ENCODE measurements around the gene PCOLCE2.
A peak's percentile ranks its signal among the peaks of the same experiment; 100 is the strongest.

The PCOLCE2 gene, protein sequence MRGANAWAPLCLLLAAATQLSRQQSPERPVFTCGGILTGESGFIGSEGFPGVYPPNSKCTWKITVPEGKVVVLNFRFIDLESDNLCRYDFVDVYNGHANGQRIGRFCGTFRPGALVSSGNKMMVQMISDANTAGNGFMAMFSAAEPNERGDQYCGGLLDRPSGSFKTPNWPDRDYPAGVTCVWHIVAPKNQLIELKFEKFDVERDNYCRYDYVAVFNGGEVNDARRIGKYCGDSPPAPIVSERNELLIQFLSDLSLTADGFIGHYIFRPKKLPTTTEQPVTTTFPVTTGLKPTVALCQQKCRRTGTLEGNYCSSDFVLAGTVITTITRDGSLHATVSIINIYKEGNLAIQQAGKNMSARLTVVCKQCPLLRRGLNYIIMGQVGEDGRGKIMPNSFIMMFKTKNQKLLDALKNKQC

GRCh38 chr3:142888481-142889211 lies at the start of gene PCOLCE2:
Gene PCOLCE2 (minus strand): TSS chr3:142889083. CDS start chr3:142888896, 187 bp downstream.
- DNase-seq = peak; percentile 71

DNA sequence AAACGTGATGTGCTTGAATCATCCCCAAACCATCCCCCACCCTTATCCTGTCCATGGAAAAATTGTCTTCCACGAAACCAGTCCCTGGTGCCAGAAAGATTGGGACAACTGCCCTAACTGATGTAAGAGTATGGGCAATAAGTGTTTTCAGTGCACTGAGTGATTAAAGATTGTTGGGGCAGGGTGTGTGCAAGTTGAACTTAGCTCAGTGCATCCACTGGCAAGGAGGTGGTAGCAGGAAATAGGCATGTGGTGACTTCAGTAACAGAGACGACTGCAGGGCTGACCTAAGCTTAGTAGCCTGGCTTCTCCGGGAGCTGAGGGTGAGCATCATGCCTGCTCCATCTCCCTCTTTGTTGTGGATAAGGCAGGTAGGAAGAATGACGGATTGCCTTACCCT lies 47.1 kb upstream of the PCOLCE2 start:
- DNase-seq = no peak

DNA sequence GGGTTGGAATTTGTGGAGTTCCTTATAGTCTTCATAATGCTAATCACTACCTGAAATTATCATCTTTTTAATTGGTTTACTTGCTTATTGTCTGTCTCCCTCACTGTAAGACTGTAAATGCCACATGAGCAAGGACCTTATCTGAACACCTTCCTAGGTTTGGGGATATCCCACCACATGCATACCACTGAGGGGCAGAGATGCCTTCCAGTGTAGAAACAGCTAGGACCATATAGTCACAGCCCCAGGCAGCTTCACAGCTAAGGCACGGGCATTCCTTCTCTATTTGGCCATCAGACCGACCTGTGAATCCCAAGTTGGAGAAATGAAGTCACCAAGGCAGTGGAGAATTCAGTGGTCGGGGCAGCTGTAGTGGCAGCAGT lies 46.0 kb upstream of the PCOLCE2 start:
- no peak for DNase-seq

- DNase-seq = no peak
Measured at GRCh38 chr3:142934128-142934886, 45.4 kb upstream of the PCOLCE2 start.

DNA sequence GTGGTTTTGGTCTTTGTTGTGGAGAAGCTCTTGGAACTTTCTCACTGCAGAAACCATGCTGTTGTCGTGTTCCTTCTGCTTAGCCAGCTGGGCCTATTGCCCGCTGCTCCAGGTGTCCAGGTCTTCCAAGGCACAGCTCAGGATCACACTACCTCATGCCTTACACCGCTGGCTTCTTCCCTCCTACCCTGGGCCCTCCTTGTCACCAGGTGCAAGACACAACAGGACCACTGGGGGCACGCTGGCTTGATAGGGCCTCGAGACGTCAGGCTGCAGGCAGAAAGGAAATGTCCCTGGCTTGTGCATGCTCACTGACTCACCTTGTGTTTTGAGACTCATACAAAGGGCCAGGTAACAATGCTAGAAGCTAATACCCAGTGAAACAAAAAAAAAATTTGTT lies 42.3 kb upstream of the PCOLCE2 start:
- DNase-seq = no peak

GRCh38 chr3:142930463-142930862 lies 41.6 kb upstream of the PCOLCE2 start:
- no peak for DNase-seq

- no peak for DNase-seq
Measured at GRCh38 chr3:142929890-142930289, 41.0 kb upstream of the PCOLCE2 start.

GRCh38 chr3:142929109-142929508 lies 40.2 kb upstream of the PCOLCE2 start:
- DNase-seq = peak; percentile 12

- DNase-seq = no peak
Measured at GRCh38 chr3:142926368-142926944, 37.6 kb upstream of the PCOLCE2 start.

DNA sequence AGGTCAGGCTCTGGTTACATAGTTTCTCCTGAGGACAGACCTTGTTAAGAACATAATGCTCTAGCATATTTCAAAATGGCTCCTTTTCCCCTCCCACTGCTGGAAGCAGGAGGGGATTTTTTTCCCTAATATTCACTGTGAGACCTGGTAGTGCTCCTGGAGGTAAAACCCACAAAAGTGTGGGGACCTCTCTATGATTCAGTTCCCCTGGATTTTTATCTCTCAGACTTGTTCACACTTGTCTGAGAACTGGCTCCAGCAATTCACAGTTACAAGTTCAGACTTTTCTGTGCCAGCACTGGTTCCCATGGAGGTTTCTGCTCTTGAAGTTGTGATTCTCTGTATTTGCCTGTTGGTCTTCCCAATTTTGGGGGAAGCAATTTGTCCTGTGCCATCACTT lies 36.3 kb upstream of the PCOLCE2 start:
- no peak for DNase-seq

DNA sequence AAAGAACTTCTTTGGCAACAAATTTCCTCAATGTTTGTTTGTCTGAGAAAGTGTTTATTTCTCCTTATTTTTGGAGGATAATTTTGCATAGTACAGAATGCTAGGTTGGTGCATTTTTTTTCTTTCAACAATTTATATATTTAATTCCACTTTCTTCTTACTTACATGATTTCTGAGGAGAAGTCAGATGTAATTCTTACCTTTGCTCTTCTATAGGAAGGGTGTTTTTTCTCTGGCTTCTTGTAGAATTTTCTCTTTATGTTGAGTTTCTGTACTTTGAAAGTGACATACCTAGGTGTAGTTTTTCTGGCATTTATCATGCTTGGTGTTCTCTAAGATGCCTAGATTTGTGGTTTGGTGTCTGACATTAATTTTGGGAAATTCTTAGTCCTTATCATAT lies 34.8 kb upstream of the PCOLCE2 start:
- no peak for DNase-seq

DNA sequence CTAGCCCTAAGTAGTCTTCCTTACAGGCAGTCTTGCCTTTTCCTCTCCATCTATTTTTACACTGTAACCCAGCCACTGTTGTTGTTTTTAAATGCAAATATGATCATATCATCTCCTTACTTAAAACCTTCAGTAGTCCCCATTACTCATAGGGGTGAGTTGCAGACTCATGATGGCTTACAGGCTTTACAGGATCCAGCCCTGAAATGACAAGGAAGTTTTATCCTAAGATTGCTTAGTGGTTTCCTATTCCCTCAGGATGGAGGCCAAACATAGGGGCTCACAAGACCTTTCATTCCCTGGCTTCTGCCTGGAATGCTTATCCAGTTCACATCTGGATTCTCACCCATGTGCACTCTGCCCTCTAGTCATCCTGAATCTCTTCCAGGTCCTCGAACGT lies 27.7 kb upstream of the PCOLCE2 start:
- DNase-seq = no peak

DNA sequence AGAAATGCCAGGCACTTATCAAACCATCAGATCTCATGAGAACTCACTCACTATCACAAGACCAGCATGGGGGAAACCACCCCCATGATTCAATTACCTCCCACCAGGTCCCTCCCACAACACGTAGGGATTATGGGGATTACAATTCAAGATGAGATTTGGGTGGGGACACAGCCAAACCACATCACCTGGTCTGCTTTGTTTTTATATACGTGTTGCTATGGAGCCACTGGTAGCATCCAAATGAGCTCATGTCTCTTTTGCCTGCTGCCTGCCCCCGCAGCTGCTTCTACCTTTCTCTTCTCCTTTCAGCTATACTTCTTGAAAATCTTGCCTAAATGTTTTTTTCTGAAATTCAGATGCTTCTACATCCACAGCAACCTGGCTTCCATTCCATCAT lies 26.8 kb upstream of the PCOLCE2 start:
- DNase-seq = no peak

DNA sequence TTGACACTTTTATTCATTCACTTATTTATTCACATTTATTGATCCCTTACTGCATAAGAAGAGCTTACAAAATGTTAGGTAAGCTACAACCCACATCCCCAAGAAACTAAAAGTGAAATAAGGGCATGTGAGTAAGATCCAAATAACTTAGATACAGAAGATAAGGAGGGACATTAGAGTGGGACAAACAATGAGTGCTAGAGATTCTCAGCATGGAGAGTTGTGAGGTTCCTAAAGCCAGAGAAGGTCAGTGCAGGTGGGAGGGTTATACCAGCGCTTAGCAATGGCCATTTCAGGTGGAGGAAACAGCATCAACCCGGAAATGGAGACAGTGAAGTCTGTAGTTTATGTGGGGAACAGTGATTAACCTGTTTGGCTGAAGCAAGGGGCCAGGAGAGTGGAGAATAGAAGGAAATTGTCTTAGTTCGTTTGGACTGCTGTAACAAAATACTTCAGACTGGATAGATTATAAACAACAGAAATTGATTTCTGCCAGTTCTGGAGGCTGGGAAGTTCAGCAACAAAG lies 25.5 kb upstream of the PCOLCE2 start:
- DNase-seq = no peak

DNA sequence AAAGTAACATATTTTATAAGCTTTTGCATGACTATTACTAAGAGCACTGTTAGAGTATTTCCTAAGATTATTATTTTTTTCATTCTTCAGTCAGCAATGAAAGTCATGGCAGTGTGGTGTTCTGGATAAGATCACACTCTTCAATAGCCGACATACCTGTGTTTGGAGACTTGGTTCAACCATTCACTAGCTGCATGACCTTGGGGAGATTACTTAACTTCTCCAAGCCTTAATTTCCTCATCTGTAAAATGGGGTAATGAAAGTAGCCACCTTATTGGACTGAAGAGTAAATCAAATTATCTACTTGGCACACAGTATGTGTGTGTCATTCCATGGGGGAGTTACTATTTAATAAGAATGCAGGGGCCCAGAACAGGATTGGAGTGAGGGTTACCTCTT lies 24.5 kb upstream of the PCOLCE2 start:
- no peak for DNase-seq

DNA sequence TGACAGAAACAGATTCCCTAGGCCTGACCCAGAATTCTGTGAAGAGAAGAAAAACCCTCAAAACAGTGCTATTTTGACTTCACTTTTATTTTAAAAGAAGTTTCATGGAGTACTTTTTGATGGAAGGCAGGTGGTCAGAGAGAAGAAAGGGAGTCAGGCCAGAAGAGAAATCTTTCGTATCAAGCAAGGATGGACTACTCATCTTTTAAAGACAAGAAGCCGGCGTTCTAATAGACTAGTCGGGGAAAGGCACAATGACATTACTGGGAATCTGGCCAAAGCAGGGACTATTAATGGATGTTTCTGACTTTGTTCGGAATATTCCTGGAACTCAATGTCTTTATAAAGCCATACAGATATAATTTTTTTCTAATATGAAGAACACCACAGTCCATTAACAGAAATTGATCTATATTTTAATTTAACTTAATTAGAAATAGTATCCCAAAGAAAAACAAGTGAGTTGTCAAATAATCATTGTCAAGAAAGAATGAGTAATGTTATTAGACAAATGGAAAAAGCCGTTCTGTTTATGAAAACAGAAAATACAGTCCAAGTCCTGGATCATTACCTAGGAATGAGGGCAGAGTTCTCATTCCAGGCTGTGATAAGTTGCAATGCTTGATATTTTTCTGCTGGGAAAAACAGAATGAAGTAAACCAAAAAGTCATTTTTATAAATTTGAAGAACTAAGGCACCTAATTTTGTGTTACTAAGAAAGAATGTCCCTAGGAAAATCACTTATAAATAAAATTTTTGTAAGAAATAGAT lies 23.7 kb upstream of the PCOLCE2 start:
- DNase-seq = no peak

DNA sequence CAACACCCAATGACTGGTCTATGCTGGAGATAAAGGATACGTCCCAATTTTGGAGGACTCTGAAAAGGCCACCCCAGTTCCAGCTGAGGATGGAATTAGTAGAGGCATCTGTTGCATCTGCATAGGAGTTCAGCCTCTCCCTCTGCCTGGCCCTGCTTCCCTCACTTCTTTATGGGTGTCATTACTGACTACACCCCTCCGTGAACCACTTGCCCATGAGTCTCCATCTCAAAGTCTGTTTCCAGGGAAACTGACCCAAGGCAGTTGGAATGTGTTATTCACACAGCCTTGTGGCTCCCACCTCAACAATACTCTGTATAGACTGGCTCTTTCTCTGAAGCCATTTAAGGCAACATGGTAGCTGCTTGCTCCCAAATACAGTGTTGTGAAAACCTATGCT lies 21.4 kb upstream of the PCOLCE2 start:
- DNase-seq = no peak

DNA sequence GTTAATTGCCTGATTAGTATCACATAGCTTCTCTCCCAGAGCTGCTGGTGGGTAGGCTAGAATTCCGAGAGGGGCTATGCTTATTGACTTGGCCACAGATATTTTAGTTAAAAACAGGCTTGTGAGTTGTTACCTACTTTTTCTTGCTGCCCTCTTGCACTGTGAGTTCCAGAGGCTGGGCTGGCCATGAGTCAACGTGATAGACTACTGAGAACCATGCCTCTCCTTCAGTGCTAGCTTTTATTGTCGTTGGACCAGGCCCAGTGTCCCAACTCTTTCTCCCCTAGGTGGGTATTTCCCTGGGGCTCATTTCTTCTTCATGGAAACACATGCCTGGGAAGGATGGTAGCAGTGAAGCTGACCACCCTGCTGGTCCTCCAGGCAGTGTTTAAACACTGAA lies 20.4 kb upstream of the PCOLCE2 start:
- DNase-seq = no peak

DNA sequence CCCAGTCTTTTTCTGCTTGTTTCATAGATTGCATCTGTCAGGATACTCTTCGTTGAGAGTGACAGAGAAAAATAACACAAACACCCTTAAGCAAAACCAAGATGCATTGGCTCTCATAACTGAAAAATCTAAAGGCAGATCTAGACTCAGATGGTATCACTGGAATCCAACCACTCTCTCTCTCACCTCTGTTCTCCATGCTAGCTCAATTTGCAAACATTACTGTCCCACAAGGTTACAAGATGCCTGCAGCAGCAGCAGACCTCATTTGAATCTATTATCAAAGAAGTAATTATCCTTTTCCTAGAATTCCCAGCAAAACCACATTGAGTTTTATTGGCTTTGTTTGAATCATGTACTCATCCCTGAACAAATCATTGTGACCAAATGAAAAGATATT lies 19.1 kb upstream of the PCOLCE2 start:
- no peak for DNase-seq

DNA sequence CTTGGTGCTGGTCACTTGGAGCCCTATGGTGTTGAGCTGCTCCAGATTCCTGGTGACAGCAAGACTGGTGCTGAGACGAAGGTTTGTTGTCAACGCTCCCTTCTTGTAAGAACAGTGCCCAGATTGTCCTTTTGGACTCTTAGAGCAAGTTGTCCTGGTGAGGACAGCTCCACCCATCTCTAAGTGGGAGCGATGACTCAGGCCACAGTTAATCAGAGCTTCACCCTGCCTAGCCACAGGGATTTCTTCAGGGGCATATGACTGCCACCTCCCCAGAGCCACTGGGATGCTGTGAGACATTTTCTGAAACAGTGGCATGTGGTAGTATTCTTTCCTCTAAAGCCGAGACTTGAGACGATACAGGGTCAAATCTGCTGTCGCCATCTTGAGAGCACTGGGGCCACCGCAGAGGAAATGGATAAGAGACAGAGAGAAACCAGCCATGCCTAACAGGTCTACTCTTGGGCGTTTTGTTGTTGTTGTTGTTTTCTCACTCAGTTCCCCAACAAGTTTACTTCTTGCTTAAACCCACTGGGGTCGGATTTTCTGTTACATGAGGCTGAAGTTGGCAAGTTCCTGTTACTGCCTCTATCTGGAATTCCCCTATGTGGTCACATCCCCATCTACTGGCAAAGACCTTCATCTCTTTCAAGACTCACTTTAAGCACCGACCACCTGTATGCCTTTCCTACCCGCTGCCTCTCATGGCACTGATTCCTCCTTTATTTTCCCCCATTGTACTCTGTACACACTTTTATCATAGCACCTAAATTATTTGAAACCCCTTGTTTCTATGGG lies 16.0 kb upstream of the PCOLCE2 start:
- peak; percentile 32 for DNase-seq

- no peak for DNase-seq
Measured at GRCh38 chr3:142902356-142902755, 13.5 kb upstream of the PCOLCE2 start.

Measured in NCI-H1694 treated with DMSO at 0.1 percent for 48 hours (cell line).